Central memory CD4-positive, alpha-beta T cell (primary cell): ENCODE results near the gene SH3GL2.

Experiments used
- DNase-seq: peaks from one replicate; pipeline ENCODE4 v3.0.0; 2022

The SH3GL2 gene

DNA sequence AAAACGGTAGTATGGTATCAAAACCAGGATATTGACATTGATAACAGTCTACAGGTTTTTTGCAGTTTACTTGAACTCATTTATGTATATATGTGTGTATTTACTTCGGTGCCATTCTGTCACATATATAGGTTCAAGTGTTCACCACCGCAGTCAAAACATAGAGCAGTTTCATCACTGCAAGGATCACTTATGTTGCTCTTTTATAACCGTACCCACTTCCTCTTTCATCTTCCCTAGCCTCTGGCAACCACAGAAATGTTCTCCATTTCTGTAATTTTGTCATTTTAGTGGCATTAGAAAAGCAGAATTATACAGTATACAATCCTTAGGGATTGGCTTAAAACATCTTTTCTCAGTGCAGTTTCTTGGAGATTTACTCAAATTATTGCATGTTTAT, 90.3 kb downstream of the SH3GL2 start:
- no peak for DNase-seq

DNA sequence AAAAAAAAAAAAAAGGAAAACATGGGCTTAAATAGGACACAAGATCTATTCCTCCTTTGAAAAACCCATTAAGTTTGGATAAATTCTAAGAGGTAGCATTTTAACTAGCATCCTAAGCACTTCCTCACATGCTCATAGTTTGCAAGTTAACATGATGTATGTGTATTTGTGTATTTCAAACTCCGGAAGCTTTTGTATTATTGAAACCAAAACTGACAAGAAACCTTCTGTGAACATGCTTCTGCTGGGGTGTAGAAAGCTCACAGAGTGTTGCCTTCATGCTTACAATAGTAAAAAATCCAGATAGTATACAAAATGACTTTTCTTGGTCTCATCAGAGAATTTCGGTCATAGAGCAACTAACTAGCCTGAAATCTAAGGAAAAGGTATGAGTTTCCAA, 103.8 kb downstream of the SH3GL2 start:
- no peak for DNase-seq

DNA sequence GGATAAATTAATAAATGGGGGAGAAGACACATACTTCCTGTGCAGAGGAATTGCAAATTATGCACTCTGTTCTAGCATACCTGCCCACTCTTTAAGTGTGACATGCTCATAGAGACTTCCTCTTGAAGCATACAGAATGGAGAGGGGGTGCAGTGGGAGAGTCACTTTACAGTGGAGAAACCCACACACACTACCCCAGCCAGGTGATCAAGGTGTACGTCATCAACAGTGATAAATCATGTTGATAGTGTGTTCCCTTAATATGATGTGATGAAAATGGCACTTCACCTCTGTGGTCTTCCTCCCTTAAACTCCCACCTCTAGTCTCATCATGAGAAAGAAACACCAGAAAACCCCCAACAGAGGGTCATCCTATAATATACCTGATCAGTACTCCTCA, 110.0 kb downstream of the SH3GL2 start:
- DNase-seq, result no peak

GRCh38 chr9:17694336-17694735, 115.5 kb downstream of the SH3GL2 start:
- DNase-seq, result no peak

DNA sequence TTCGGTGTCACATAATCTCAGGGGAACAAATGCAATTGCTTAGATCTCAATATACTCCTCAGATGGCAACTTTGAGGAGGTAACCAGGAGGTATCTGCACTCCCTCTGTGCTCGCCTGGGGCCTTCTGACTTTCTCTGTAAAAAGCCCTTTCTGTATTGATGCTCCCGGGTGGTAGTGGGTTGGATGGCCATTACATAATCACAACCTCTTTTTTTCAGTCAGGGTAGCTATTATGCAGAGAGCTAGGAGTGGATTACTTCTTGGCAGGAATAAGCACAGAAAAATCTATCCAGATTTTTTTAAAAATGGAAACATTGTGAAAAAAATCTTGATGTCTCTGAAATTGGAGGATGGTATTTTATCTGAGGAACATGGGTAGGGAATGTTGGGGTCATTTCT, 116.6 kb downstream of the SH3GL2 start:
- no peak for DNase-seq

DNA sequence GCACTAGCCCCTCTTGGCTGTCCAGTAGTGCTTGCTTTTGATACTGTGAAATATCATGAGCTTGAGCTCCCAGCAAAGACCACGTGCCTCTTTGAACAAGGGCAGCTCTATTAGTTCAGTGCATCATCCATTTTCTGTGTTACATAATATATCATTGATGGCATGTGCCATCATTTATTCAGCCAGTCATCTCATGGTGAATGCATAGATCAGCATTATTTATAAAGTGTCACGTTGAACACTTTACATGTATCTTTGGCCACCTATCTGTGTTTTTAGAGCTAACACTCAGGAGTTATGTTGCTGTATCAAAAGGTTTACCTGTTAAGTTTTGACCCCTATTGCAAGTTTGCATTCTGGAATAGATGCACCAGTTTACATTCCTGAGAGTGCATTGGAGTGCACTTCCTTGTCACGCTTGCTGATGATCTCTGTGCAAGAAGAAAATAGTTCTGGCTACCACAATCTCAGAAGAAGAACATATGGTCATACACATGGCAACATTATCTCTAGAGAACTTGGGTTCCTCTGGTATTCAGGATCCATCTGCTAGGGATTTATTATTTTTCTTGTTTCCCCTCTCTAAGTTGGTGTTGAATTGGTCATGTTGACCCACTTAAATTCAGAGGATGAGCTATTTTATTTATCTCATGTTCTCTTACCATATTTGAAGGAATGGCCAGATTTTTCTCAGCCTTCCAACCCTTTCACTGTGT, 120.9 kb downstream of the SH3GL2 start:
- no peak for DNase-seq

DNA sequence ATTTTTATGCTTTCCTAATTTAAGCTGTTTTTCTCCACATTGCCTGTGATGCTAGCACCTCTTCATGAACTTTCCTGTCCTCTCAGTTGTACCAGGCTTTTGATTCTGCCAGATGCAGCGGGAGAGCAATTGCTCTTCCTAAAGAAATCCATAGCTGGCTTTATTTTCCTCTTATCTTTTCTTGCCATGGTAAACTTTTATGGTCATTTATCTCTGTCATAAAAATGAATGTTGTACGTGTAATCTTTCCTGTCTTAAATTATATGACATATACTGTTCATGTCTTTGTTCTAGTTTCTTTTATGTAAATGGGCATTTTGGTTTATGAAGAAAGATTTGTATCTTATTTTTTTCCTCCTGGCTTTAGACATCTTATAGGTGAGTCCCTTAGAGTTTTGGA, 127.5 kb downstream of the SH3GL2 start:
- DNase-seq, result no peak

GRCh38 chr9:17719053-17719452, 140.2 kb downstream of the SH3GL2 start:
- no peak for DNase-seq

DNA sequence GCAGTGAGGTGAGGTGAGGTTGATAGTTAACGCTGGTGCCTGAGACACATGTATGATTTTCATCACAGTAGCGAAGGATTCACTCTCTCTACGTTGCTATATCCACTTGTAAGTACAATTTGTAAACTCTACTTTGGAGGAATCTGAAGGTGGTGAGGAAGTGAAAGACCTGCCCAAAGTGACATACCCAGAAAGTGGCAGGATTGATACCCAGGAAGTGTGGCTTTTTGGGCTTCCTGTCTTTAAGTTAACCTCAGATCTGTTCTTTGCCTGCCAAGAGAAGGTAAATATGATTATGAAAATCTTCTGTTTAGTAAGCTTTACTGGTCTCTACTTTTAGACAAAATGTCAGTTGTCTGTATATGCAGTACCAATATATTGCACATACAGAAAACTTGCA, 143.1 kb downstream of the SH3GL2 start:
- no peak for DNase-seq

DNA sequence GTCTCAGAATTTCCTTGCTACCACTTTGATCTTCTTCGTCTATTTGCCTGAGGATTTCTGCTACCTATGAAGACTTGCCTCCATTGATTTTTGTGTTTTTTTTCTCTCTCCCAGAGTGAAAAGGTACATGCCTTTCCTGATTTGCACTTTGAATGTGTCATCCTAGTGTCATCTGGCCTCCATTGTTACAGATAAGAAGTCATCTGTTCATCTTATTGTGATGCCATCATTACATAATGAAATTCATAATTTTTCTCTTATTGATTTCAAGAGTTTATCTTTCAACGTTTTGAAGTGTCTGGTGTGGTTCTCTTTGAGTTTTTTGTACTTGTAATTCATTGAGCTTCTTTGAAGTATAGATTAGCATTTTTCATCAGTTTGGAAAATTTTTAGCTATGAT, 144.8 kb downstream of the SH3GL2 start:
- no peak for DNase-seq

DNA sequence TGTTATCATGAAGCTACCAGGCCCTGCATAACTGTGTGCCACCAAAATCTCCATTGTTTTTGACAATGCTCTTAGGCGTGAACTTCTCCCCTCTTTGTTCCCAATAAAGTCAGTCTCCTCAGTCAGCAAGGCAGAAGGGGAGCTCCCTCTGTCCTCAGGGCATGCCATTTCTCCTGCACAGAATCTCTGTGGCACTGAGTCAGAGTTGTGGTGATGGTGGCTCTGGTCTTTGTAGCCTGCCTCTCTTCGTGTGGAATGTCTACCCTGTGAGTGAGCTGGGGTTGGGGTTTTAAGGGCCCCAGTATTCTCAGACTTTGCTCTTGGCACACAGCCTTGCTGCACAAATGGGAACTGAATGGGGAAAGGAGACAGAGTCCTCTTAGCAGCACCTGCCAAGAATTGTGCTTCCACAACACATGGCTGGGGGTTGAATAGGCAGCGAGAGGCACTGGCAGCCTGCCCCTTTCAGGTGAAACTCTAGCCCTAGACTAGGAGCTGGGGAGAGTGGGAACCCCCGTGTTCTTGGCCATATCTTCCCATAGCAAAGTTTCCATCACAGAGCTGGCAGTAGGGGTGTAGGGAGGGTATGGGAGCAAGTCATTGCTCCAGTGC, 146.6 kb downstream of the SH3GL2 start:
- DNase-seq, result no peak

DNA sequence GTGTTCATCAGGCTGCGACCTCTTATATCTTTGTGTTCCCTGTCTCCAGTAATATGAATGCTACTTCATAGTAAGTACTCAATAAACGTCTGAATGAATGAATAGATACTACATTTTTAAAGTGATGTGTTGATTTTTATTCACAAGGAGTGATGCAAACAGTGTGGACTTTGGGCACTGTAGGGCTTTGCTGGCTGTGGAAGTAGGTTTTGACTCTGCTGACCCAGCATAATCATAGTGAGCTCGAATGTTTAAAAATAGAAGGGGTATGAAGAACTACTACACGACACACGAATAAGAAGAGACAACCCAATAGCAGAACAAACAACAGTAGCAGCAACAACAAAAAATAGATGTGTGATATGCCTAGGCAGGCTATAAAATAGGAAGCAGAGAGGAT, 147.4 kb downstream of the SH3GL2 start:
- no peak for DNase-seq

DNA sequence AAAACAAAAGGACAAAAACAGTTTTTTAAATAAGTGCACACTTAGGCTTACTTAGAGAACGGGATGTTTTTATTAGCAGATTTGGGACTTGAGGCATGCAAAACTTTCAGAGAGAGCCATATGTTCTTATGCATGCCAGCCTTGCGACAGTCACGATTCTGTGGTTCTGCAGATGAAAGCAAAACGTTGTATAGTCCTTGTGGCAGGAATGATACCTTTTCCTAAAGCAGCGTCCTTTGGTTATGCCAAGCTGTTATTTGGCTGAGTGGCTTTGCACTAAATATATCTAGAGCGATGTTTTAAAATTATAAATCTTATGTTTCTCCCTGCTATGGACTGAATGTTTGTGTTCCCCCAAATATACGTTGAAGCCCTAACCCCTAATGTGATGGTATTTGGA, 152.0 kb downstream of the SH3GL2 start:
- no peak for DNase-seq

GRCh38 chr9:17731308-17731707, 152.4 kb downstream of the SH3GL2 start:
- no peak for DNase-seq

DNA sequence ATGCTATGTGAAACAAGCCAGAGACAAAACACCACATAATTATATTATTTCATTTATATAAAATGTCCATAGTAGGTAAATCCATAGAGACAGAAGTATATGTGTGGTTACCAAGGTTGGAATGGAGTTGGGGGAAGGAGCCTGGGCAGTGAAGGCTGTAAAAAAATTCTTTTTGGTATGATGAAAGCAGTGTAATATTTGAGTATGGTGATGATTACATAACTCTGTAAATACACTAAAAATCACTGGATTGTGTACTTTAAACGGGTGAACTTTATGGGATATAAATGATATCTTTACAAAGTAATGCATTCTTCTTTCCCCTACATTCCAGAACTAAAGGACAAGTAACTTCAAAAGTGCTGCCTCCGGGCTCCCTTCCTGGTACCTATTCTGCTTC, 155.8 kb downstream of the SH3GL2 start:
- no peak for DNase-seq

GRCh38 chr9:17735859-17736258, 157.0 kb downstream of the SH3GL2 start:
- no peak for DNase-seq

DNA sequence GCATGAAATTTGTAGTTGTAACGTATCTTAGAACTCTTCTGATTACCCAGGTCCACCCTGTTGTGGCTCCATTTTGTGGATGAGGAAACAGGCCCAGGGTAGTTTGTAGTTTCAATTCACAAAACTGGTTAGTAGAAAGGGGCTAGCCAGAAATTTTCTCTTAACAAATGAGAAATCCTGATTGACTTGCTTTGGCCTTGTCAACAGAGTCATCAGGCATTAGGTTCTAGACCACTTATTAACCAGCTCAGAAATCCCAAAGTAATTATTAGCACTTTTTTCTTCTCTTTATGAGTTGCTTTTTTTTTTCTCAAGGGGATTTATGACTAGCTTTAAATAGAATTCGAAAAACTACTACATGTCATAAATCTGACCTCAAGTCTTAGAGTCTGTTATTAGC, 160.2 kb downstream of the SH3GL2 start:
- DNase-seq, result no peak

- DNase-seq, result no peak
Measured at GRCh38 chr9:17739736-17740135, 160.9 kb downstream of the SH3GL2 start.

GRCh38 chr9:17742067-17742466, 163.2 kb downstream of the SH3GL2 start:
- no peak for DNase-seq

- no peak for DNase-seq
Measured at GRCh38 chr9:17744786-17745185, 165.9 kb downstream of the SH3GL2 start.

- DNase-seq, result no peak
Measured at GRCh38 chr9:17750269-17750668, 171.4 kb downstream of the SH3GL2 start.

- DNase-seq, result no peak
Measured at GRCh38 chr9:17751486-17751885, 172.6 kb downstream of the SH3GL2 start.

GRCh38 chr9:17752021-17752420, 173.2 kb downstream of the SH3GL2 start:
- DNase-seq, result no peak

DNA sequence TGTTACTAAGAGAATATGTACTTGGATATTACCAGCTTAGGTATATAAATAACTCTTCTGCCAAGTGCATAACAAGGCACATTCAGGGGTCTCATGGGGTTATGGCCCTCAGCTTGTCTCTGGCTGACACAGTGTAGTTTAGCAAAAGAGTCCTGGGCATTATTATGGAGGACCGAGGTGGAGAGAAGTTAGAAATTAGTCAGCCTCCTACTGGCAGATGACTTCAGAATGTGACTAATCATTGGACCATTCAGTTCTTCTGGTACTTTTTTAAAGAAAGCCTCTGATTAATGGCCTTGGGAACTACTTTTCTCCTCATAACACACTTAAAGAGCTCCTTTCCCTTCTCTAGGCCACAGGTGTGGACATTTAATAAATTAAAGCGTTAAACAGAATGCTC, 178.9 kb downstream of the SH3GL2 start:
- no peak for DNase-seq

- DNase-seq, result no peak
Measured at GRCh38 chr9:17760250-17760649, 181.4 kb downstream of the SH3GL2 start.
